SK-N-SH (cell line): Measurements from ENCODE around the gene PASK. TPM values are rescaled to one million over a fixed set of nuclear protein-coding genes. Genes with fewer than 3 reads are reported as not detected.

Experiments
- CTCF ChIA-PET: fragments of 300-600, 350-600 bp; formaldehyde crosslinking; extraction: SDS; loops from one replicate; lab custom pipeline; 2021; lab: Yijun Ruan, JAX
- POLR2A ChIA-PET: fragments of 350-600 bp; sonication (Branson Sonifier 250); formaldehyde crosslinking; extraction: SDS; loops from one replicate; lab custom pipeline; 2020; ENCODE audit warnings: antibody characterized with exemption, inconsistent platforms; lab: Yijun Ruan, JAX
- DNase-seq: peaks from one replicate; pipeline ENCODE4 v3.0.0; 2012
- H2AFZ ChIP-seq: fragments of 200-600 bp; sonication (generic); 2 replicates; pipeline ENCODE4 v1.8.1; 2016; ENCODE audit warnings: antibody characterized with exemption, mild to moderate bottlenecking, low read depth
- H3F3A ChIP-seq: fragments of 200-600 bp; sonication (generic); replicated peaks from 2 replicates; pipeline ENCODE3; 2016; ENCODE audit warnings: antibody characterized with exemption, mild to moderate bottlenecking; ENCODE audit not compliant: insufficient read depth
- H3K27ac ChIP-seq, 2 experiments: fragments of 200-500 bp in 1 of 2; fragments of 200-600 bp in 1 of 2; sonication (Bioruptor generic) in 1 of 2; sonication (generic), shearing (Covaris generic) in 1 of 2; 2 replicates each; pipeline versions ENCODE4 v1.5.1 to v1.6.1; 2014 to 2016; ENCODE audit warnings: low read depth in 2 of 2, inconsistent platforms in 1 of 2, low read length in 1 of 2, mild to moderate bottlenecking in 1 of 2, mixed read lengths in 1 of 2
- H3K27me3 ChIP-seq: fragments of 200-600 bp; sonication (generic), shearing (Covaris generic); 2 replicates; pipeline ENCODE4 v1.6.1; 2016; ENCODE audit warnings: mixed run types; ENCODE audit not compliant: insufficient read depth
- H3K36me3 ChIP-seq, 2 experiments: fragments of 200-500 bp in 1 of 2; fragments of 200-600 bp in 1 of 2; sonication (Bioruptor generic) in 1 of 2; sonication (generic) in 1 of 2; replicated peaks in 1 of 2; 2 replicates each; pipeline versions ENCODE3 to v1.5.1; 2014 to 2016; ENCODE audit warnings: low read length in 1 of 2, mild to moderate bottlenecking in 1 of 2; ENCODE audit not compliant: insufficient read depth in 2 of 2, control insufficient read depth in 1 of 2
- H3K4me1 ChIP-seq, 2 experiments: fragments of 200-500 bp in 1 of 2; fragments of 200-600 bp in 1 of 2; sonication (Bioruptor generic) in 1 of 2; sonication (generic), shearing (Covaris generic) in 1 of 2; 2 replicates each; pipeline versions ENCODE4 v1.5.1 to v1.6.1; 2014 to 2016; ENCODE audit warnings: low read depth in 1 of 2, low read length in 1 of 2, mixed run types in 1 of 2; ENCODE audit not compliant: insufficient read depth in 2 of 2, control insufficient read depth in 1 of 2
- H3K4me2 ChIP-seq: fragments of 200-600 bp; sonication (generic), shearing (Covaris generic); 2 replicates; pipeline ENCODE4 v1.6.1; 2017; ENCODE audit warnings: mixed run types
- H3K4me3 ChIP-seq, 2 experiments: fragments of 200-500 bp in 1 of 2; fragments of 200-600 bp in 1 of 2; sonication (Bioruptor generic) in 1 of 2; sonication (generic), shearing (Covaris generic) in 1 of 2; 2 replicates each; pipeline versions ENCODE4 v1.5.1 to v1.8.1; 2014 to 2016; ENCODE audit warnings: low read depth in 2 of 2, inconsistent platforms in 1 of 2, low read length in 1 of 2, mild to moderate bottlenecking in 1 of 2, mixed read lengths in 1 of 2, moderate library complexity in 1 of 2
- H3K79me2 ChIP-seq: fragments of 200-600 bp; sonication (generic); 2 replicates; pipeline ENCODE4 v1.8.1; 2017; ENCODE audit warnings: mild to moderate bottlenecking; ENCODE audit not compliant: insufficient read depth
- H3K9ac ChIP-seq: fragments of 200-600 bp; sonication (generic); 2 replicates; pipeline ENCODE4 v1.6.1; 2017; ENCODE audit warnings: mixed run types
- H3K9me2 ChIP-seq: fragments of 200-600 bp; sonication (generic); 2 replicates; pipeline ENCODE4 v1.6.1; 2017; ENCODE audit warnings: mixed run types
- H3K9me3 ChIP-seq: fragments of 200-600 bp; sonication (generic); 2 replicates; pipeline ENCODE4 v1.6.1; 2017; ENCODE audit warnings: mixed run types, mild to moderate bottlenecking, moderate library complexity
- H4K20me1 ChIP-seq: fragments of 200-600 bp; sonication (generic); 2 replicates; pipeline ENCODE4 v1.6.1; 2017; ENCODE audit warnings: mild to moderate bottlenecking, mixed run types; ENCODE audit not compliant: insufficient read depth
- CHD2 ChIP-seq: fragments of 150-350 bp; IDR thresholded peaks from 2 replicates; pipeline ENCODE4 v1.6.1; 2018; ENCODE audit warnings: low read length; ENCODE audit not compliant: partially characterized antibody
- GABPA ChIP-seq: IDR thresholded peaks from 2 replicates; pipeline ENCODE4 v1.4.0; 2012; ENCODE audit warnings: low read depth, mild to moderate bottlenecking
- NFIC ChIP-seq: IDR thresholded peaks from 2 replicates; pipeline ENCODE4 v1.4.0; 2012; ENCODE audit warnings: borderline replicate concordance
- NRF1 ChIP-seq: IDR thresholded peaks from 2 replicates; pipeline ENCODE4 v1.6.1; 2012; ENCODE audit warnings: low read depth, mild to moderate bottlenecking, low read length
- POLR2AphosphoS5 ChIP-seq: IDR thresholded peaks from 2 replicates; pipeline ENCODE4 v1.6.1; 2012; ENCODE audit warnings: low read depth, low read length
- SIN3A ChIP-seq: IDR thresholded peaks from 2 replicates; pipeline ENCODE4 v1.6.1; 2012; ENCODE audit warnings: low read depth, mild to moderate bottlenecking, low read length, moderate library complexity, borderline replicate concordance
- TEAD4 ChIP-seq: IDR thresholded peaks from 2 replicates; pipeline ENCODE4 v1.4.0; 2012; ENCODE audit warnings: mild to moderate bottlenecking, borderline replicate concordance; ENCODE audit not compliant: insufficient read depth
- YY1 ChIP-seq: IDR thresholded peaks from 2 replicates; pipeline ENCODE4 v1.4.0; 2012; ENCODE audit warnings: low read depth, mild to moderate bottlenecking
- WGBS: methylation state at CpG from one replicate; pipeline ENCODE4 v1.1.6; 2017; ENCODE audit warnings: low lambda C conversion rate; 5-methylcytosine and 5-hydroxymethylcytosine counted together
- polyA plus RNA-seq, 3 experiments: library from polyadenylated mRNA; depleted of rRNA; stranded (reverse); fragments of >200 nt; gene quantifications; 2 replicates each; pipeline ENCODE4 v1.2.3, GENCODE V29; 2012
- TF ChIP-seq, protein P1 (sequence below): fragments of 200-600 bp; sonication (generic); IDR thresholded peaks from 2 replicates; pipeline ENCODE4 v1.6.1; 2017; ENCODE audit warnings: antibody characterized with exemption, mild to moderate bottlenecking, moderate library complexity
- TF ChIP-seq, protein P2 (sequence below): IDR thresholded peaks from 2 replicates; pipeline ENCODE4 v1.4.0; 2012; ENCODE audit warnings: low read depth, borderline replicate concordance
- TF ChIP-seq, protein P3 (sequence below): fragments of 150-350 bp; IDR thresholded peaks from 2 replicates; pipeline ENCODE4 v1.6.1; 2017; ENCODE audit warnings: antibody characterized with exemption, low read length, low read depth, borderline replicate concordance

The PASK gene
- polyA plus RNA-seq, 1 of the 3 experiments (the other 2 are of a cell fraction), result 6.3 TPM

DNA sequence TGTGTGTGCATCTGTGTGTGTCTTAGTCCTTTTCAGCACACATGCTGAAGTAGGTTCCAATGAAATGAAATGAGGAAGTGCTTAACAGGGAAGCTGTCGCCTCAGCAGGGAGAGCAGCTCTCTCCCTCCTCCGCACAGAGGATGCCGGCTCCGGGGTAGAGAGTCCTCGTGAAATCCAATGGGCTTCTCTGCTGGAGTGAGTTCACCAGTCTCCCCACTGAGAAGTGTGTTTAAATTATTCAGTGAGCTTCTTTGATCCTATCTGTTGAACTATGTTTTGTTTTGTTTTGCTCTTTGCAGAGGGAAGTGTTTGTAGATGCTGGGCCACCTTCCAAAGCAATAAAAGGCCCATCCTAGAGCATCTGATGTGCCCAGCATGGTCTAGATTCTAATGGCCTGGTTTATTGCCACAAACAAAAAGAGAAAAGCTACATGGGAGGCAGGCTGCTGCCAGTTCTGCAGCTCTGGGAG is 7.7 kb upstream of the PASK start:
- CTCF ChIA-PET, result interaction anchor here (0.9 to 1.2 kb wide), 2 partner anchors 12 to 306 kb away, joined by 3 read pairs; no protein-coding TSS in a partner anchor
- DNase-seq, result no peak
- Histone ChIP-seq H3K4me3 (no peak overlapping the region), H2AFZ (no peak overlapping the region), H4K20me1 (no peaks in the 10 kb centered on the region), H3K9ac (no peak overlapping the region), H3K27me3 (no peaks in the 10 kb centered on the region), H3K9me2 (no peaks in the 10 kb centered on the region), H3K4me1 (no peaks in the 10 kb centered on the region), H3F3A (no peaks in the 10 kb centered on the region), H3K36me3 (peaks cover 0 to 31% of the 10 kb centered on the region in 2 experiments), H3K79me2 (peaks cover 4% of the 10 kb centered on the region; the same call in 1 of the 2 replicates), H3K4me2 (no peak overlapping the region), H3K27ac (no peak overlapping the region), H3K9me3 (no peaks in the 10 kb centered on the region)
- POLR2A ChIA-PET, result no interaction called here
- WGBS, result 94% methylated on average over 5 of the region's 5 CpGs
- TF ChIP-seq YY1, result no peak

DNA sequence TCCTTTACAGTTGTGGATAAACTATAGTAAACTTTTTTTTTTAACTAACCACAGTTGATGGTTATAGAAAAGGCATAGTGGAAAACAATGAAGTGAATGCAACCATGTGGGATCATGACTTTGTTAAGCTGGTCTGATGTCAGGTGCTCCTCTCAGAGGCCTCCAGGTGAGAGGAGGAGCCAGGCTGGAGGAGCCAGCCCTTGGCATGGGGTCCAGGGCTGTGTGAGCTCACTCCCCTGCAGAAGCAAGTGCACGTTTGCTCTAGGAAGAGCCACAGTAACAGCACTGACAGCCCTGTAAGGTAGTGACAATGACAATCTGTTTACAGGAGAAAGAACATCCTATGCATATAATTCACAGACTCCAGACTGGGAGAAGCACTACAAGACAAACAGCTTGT is 6.7 kb upstream of the PASK start:
- H3K4me2 ChIP-seq, result no peak overlapping the region
- H3K27me3 ChIP-seq, result no peaks in the 10 kb centered on the region
- H3K9ac ChIP-seq, result no peak overlapping the region
- no peaks in the 10 kb centered on the region for H3K9me3 ChIP-seq
- 100% methylated on average over 1 of the region's 1 CpG for WGBS
- no peak overlapping the region for H2AFZ ChIP-seq
- no peaks in the 10 kb centered on the region for H3K9me2 ChIP-seq
- no peaks in the 10 kb centered on the region for H3F3A ChIP-seq
- peaks cover 0 to 29% of the 10 kb centered on the region in 2 experiments for H3K36me3 ChIP-seq
- CTCF ChIA-PET, result no interaction called here
- no peak for DNase-seq
- H3K4me1 ChIP-seq, result peaks cover 0 to 5% of the 10 kb centered on the region in 2 experiments; a peak in 2 of 4 replicates
- POLR2A ChIA-PET, result no interaction called here
- H3K27ac ChIP-seq, result no peak overlapping the region
- H3K79me2 ChIP-seq, result peaks cover 13% of the 10 kb centered on the region; the same call in 1 of the 2 replicates
- no peak overlapping the region for H3K4me3 ChIP-seq
- TF ChIP-seq NFIC (no peak), TEAD4 (no peak), GABPA (no peak), NRF1 (no peak), CHD2 (no peak)
- TF ChIP-seq, protein P1, sequence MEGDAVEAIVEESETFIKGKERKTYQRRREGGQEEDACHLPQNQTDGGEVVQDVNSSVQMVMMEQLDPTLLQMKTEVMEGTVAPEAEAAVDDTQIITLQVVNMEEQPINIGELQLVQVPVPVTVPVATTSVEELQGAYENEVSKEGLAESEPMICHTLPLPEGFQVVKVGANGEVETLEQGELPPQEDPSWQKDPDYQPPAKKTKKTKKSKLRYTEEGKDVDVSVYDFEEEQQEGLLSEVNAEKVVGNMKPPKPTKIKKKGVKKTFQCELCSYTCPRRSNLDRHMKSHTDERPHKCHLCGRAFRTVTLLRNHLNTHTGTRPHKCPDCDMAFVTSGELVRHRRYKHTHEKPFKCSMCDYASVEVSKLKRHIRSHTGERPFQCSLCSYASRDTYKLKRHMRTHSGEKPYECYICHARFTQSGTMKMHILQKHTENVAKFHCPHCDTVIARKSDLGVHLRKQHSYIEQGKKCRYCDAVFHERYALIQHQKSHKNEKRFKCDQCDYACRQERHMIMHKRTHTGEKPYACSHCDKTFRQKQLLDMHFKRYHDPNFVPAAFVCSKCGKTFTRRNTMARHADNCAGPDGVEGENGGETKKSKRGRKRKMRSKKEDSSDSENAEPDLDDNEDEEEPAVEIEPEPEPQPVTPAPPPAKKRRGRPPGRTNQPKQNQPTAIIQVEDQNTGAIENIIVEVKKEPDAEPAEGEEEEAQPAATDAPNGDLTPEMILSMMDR, result no peak
- TF ChIP-seq, protein P2, sequence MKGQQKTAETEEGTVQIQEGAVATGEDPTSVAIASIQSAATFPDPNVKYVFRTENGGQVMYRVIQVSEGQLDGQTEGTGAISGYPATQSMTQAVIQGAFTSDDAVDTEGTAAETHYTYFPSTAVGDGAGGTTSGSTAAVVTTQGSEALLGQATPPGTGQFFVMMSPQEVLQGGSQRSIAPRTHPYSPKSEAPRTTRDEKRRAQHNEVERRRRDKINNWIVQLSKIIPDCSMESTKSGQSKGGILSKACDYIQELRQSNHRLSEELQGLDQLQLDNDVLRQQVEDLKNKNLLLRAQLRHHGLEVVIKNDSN, result no peak
- H4K20me1 ChIP-seq, result no peaks in the 10 kb centered on the region

DNA sequence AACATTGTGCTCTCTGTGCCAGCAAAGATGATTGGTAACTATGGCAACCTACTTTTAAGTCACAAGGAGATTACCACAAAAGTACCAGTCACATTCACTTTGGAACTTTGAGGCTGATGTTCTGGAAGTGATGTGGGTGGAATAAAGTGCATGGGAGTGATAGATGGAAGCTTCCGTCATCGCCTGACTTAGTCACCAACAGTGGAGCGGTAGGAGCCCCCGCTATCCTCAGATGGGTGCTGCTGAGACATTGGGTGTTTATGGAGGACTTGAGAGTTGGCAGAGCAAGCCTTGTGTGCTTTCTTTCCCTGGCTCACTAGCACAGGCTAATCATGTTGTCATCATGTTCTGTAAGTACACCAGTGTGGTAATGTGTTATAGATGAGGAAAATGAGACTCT is 5.6 kb upstream of the PASK start:
- Histone ChIP-seq H3K9ac (no peak overlapping the region), H3K9me2 (no peaks in the 10 kb centered on the region), H3K27me3 (no peaks in the 10 kb centered on the region), H3K79me2 (peaks cover 18% of the 10 kb centered on the region; the same call in 1 of the 2 replicates), H3F3A (no peaks in the 10 kb centered on the region), H3K27ac (no peak overlapping the region), H3K4me3 (no peak overlapping the region), H3K4me2 (no peak overlapping the region), H2AFZ (no peak overlapping the region), H4K20me1 (no peaks in the 10 kb centered on the region), H3K4me1 (peaks cover 0 to 8% of the 10 kb centered on the region in 2 experiments; a peak in 2 of 4 replicates), H3K36me3 (peaks cover 0 to 25% of the 10 kb centered on the region in 2 experiments), H3K9me3 (no peaks in the 10 kb centered on the region)
- 95% methylated on average over 4 of the region's 4 CpGs for WGBS
- TF ChIP-seq, protein P3, sequence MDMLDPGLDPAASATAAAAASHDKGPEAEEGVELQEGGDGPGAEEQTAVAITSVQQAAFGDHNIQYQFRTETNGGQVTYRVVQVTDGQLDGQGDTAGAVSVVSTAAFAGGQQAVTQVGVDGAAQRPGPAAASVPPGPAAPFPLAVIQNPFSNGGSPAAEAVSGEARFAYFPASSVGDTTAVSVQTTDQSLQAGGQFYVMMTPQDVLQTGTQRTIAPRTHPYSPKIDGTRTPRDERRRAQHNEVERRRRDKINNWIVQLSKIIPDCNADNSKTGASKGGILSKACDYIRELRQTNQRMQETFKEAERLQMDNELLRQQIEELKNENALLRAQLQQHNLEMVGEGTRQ, result no peak
- TF ChIP-seq SIN3A (no peak), POLR2AphosphoS5 (no peak)
- no peak for DNase-seq
- CTCF ChIA-PET, result no interaction called here
- POLR2A ChIA-PET, result no interaction called here
